ENCODE data around the gene DLEC1. TPM values are rescaled to one million over a fixed set of nuclear protein-coding genes. Genes with fewer than 3 reads are reported as not detected.

Gene DLEC1
- total and polyA plus RNA-seq, 9 of the 15 experiments (the other 6 are each of a cell fraction or from before 2014, with no cell fraction given), result 0.07 to 0.08 TPM; not detected in 7

- TF ChIP-seq YY1 (IDR thresholded peaks at IDR 0.05; ENCODE audit: borderline replicate concordance in 1 of 3, control insufficient read depth in 1 of 3, extremely low read depth in 1 of 3, insufficient read depth in 3 of 3, insufficient read length in 1 of 3, insufficient replicate concordance in 2 of 3, low read depth in 1 of 3, low read length in 2 of 3), result peak in 1 of 3 experiments; percentile 28
- TF ChIP-seq ZNF280A (IDR thresholded peaks at IDR 0.05; ENCODE audit: low read depth, partially characterized antibody), result no peak
- TF ChIP-seq L3MBTL2 (IDR thresholded peaks at IDR 0.05), result peak; percentile 45; the same call in 1 of the 2 replicates
- TF ChIP-seq DACH1 (IDR thresholded peaks at IDR 0.05; ENCODE audit: partially characterized antibody), result no peak
- no peak for TF ChIP-seq ZNF592 (IDR thresholded peaks at IDR 0.05)
- TF ChIP-seq NFATC3 (IDR thresholded peaks at IDR 0.05), result no peak
- TF ChIP-seq ETS2 (tag; IDR thresholded peaks at IDR 0.05; ENCODE audit: borderline replicate concordance, poor library complexity, severe bottlenecking), result no peak
- TF ChIP-seq ZNF212 (CRISPR knock-in tag; IDR thresholded peaks at IDR 0.05), result no peak
- TF ChIP-seq TOE1 (IDR thresholded peaks at IDR 0.05; ENCODE audit: borderline replicate concordance), result 0 out of 2 replicates have a peak, but pooled peaks have one; percentile 25
- 0 out of 2 replicates have a peak, but pooled peaks have one; percentile 9 for TF ChIP-seq TOE1 (CRISPR knock-in tag; IDR thresholded peaks at IDR 0.05; ENCODE audit: borderline replicate concordance, low read depth)
- TF ChIP-seq TFAP4 (CRISPR knock-in tag; IDR thresholded peaks at IDR 0.05; ENCODE audit: borderline replicate concordance), result peak; percentile 70; the same call in 1 of the 2 replicates
- TF ChIP-seq MYC (IDR thresholded peaks at IDR 0.05; ENCODE audit: low read depth, low read length), result peak; percentile 77
- no peak for TF ChIP-seq MYC (CRISPR knock-in tag; IDR thresholded peaks at IDR 0.05; ENCODE audit: borderline replicate concordance, low read depth)
- TF ChIP-seq HMG20B (CRISPR knock-in tag; IDR thresholded peaks at IDR 0.05), result no peak
- no peak for TF ChIP-seq NFE2L1 (tag; IDR thresholded peaks at IDR 0.05; ENCODE audit: borderline replicate concordance, low read depth)
- TF ChIP-seq SIRT6 (IDR thresholded peaks at IDR 0.05; ENCODE audit: low read depth, low read length), result no peak
- no peak for TF ChIP-seq HINFP (tag; conservative IDR thresholded peaks at IDR 0.05; ENCODE audit: low read depth)
- TF ChIP-seq TGIF2 (CRISPR knock-in tag; IDR thresholded peaks at IDR 0.05), result no peak
These were observed 78.9 kb downstream of the DLEC1 start (continued) for GRCh38 chr3:38117748-38118420.
